Activated T-cell treated with anti-CD3 and anti-CD28 coated beads, Interleukin-2, amount 50 U/mL, for 4 hours (primary cell): ENCODE measurements around the gene KREMEN1. TPM values are rescaled to one million over a fixed set of nuclear protein-coding genes. Genes with fewer than 3 reads are reported as not detected.

ENCODE experiments used
- ATAC-seq, 2 donors: fragments of 200-7000 bp; cut with Tn5 transposase; one replicate each; pipeline ENCODE4 v1.10.0; 2021
- DNase-seq: peaks from one replicate; pipeline ENCODE4 v3.0.0-alpha.2; 2020
- H3K27me3 Mint-ChIP-seq: one replicate; pipeline ENCODE4 v1.8.0; 2021; ENCODE audit warnings: low read depth, mixed read lengths
- H3K36me3 Mint-ChIP-seq: one replicate; pipeline ENCODE4 v1.8.0; 2022; ENCODE audit warnings: mixed read lengths; ENCODE audit not compliant: insufficient read depth
- H3K4me1 Mint-ChIP-seq: one replicate; pipeline ENCODE4 v1.8.0; 2021; ENCODE audit warnings: low read depth, mixed read lengths
- H3K4me3 Mint-ChIP-seq: one replicate; pipeline ENCODE4 v1.8.0; 2021; ENCODE audit warnings: mild to moderate bottlenecking, moderate library complexity, mixed read lengths
- H3K9me3 Mint-ChIP-seq: one replicate; pipeline ENCODE4 v1.8.0; 2021; ENCODE audit warnings: mixed read lengths
- total RNA-seq, 3 donors: library from RNA; stranded (reverse); gene quantifications; one replicate each; pipeline ENCODE4 v1.2.1, GENCODE V29; 2021

The KREMEN1 gene
- total RNA-seq, 3 donors from 2014 or later: 0.03 to 0.33 (median 0.03) TPM

DNA sequence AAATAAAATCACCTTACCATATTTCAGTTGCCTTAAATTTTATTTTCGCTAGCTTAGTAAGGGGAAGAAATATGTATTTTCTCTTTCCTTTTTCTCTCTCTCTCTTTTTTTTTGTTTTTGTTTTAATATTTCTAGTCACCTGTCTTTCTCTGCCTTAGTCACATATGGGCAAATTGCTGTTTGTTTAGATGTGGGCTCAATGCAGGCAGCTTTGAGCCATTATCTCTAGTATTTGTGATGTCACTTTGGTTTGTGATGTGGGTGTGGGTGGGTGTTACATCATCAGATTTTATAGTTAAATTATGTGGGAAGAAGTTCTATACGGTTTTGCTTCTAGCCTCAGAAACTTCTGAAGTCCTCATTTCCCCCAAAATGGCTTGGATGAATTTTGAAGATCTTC, 11.1 kb upstream of the KREMEN1 start, which contains the start of gene C22orf31:
C22orf31 (minus strand) TSS at position 59 of the 400 bp plus-strand sequence; CDS start at position 20, 39 bp downstream.
- DNase-seq: no peak
- no peak for ATAC-seq
- Mint-ChIP-seq H3K27me3 (peaks cover 24% of the 10 kb centered on the region), H3K4me3 (no peak within 1 kb of the TSS), H3K9me3 (no peaks in the 10 kb centered on the region), H3K4me1 (peaks cover 10% of the 10 kb centered on the region), H3K36me3 (no peaks in the 10 kb centered on the region)

DNA sequence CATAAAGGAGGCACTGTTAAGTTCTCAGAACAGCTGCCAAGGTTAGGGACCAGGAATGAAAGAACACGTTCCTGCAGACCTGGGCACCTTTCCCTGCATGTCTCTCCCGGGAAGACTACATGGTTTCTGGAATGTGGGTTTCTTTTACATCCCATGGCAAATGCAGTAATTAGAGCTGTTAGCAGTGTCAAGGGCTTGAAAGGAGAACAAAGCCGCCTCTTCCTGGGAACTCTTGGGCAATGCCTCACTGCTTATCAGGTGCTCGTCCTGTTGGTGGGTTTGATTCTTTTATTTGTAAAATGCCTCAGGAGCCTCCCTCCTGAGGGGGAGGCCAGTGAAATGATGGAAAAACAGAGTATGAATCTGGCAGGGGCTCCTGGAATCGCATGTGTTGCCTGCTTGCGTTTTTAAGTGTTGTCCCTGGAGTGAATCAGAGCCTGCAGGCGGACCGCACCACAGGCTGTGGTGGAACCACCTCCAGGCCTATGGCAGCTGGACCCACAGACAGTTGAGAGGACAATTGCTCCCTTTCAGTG, 10.5 kb upstream of the KREMEN1 start:
- Mint-ChIP-seq H3K9me3 (no peaks in the 10 kb centered on the region), H3K4me3 (no peak overlapping the region), H3K27me3 (peaks cover 25% of the 10 kb centered on the region), H3K36me3 (no peaks in the 10 kb centered on the region), H3K4me1 (peaks cover 11% of the 10 kb centered on the region)
- ATAC-seq: no peak
- no peak for DNase-seq

DNA sequence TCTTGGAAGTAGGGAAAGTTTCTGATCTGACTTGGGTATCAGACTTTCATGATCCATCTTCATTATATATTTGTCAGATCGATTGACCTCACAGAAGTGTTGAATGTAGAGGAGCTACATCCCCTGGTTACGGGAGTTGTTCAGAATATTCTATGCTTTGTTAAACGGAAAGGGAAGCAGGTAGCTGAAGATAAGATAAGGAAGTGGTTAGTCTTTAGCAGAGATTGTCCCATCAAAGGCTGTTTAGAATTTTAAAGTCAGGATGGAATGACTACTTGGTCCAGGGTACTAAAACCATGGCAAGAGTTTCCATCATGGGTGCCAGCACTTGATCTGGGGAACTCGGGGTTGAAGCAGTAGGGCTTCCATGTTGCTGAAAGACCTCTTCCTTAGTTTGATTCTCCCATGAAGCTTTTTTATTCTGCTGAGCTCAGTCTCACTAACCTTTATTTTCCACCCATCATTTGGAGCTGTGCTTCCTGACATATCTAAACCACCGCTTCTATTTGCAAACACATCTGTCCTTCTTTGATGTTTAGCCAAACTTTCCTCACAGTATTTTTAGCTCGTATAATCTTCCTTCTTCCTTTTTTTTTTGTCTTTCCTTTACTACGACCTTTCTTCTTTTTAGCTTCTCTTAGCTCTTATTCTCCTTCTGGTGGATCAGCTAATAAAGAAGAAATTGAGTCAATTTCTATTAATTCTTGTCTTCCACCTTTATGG, 7.2 kb upstream of the KREMEN1 start:
- Mint-ChIP-seq H3K9me3 (no peaks in the 10 kb centered on the region), H3K36me3 (no peaks in the 10 kb centered on the region), H3K4me1 (peaks cover 12% of the 10 kb centered on the region), H3K4me3 (no peak overlapping the region), H3K27me3 (peaks cover 33% of the 10 kb centered on the region)
- DNase-seq: no peak
- no peak for ATAC-seq

DNA sequence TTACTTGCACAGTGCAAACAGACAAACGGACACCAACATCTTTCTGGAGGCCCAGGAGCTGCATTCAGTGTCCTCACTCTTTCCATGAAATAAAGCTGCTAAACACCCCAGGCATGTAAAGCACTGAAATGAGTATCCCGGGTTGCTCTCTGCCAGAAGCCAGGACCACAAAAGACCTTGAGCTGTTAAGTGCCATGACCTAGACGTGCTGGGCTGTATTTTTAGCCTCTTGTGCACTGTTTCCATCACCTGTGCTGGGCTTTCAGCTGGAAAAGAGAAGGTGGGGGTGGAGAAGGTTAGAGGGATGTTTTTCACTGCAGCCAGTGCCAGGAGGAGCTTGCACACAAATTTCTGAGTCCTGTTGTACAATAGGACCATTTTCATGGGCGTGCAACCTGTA, 3.4 kb upstream of the KREMEN1 start:
- no peak for ATAC-seq
- Mint-ChIP-seq H3K4me1 (peaks cover 34% of the 10 kb centered on the region), H3K9me3 (no peaks in the 10 kb centered on the region), H3K4me3 (no peak overlapping the region), H3K36me3 (no peaks in the 10 kb centered on the region), H3K27me3 (peaks cover 37% of the 10 kb centered on the region)
- no peak for DNase-seq

DNA sequence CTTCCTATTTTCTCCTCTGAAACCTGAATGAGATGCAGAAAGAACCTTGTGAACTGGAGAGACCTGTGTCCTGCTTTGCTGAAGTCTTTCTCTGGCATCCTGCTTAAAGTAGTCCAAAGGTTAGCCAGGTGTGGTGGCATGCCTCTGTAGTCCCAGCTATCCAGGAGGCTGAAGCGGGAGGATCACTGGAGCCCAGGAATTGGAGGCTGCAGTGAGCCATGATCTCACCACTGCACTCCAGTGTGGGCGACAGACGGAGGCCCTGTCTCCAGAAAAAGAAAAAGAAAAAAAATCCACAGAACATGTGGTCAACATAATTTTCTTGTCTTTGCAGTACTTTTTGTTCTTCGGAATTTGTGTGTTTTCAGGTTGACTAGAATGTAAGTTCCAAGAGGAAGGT, 2.3 kb upstream of the KREMEN1 start:
- Mint-ChIP-seq H3K9me3 (no peaks in the 10 kb centered on the region), H3K27me3 (peaks cover 46% of the 10 kb centered on the region), H3K4me1 (peaks cover 32% of the 10 kb centered on the region), H3K4me3 (peak overlapping the region; percentile 65), H3K36me3 (no peaks in the 10 kb centered on the region)
- no peak for ATAC-seq
- no peak for DNase-seq

DNA sequence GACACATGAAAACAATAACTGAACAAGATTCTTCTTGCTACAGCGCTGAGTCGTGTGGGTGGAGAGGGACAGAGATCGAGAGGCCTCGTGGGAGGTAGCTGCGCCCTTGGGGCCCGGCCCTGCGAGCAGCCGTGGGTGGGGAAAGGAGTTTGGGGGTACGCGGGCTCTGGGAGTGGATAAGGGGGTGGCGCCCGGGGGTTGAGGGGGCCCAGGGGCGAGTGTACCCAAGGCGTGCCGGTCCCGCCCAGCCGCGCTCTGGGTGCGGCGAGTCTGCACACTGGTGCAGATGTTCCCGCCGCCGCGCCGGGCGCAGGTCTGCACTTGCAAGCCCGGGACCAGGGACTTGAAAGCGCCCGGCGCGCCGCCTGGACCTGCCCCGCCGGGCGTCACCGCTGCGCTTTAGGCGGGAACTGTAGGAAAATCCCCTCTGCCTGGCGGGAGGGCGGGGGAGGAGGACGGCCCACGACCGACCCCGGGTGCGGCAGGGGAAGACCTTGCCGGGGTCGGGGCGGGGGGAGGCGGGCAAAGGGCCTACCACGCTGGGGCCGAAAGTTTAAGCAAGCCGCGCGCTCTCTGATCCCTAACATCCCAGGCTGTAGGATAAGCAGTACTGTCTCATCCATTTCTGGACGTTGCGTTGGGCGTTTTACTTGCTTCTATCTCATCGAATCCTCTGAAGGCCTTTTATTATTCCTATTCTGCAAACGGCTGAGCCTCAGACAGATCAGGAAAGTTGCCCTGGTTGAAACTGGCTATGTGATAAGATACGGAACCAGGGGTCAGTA, 1.4 kb upstream of the KREMEN1 start:
- Mint-ChIP-seq H3K27me3 (peaks cover 54% of the 10 kb centered on the region), H3K4me1 (peaks cover 25% of the 10 kb centered on the region), H3K36me3 (peaks cover 2% of the 10 kb centered on the region), H3K9me3 (no peaks in the 10 kb centered on the region), H3K4me3 (peak overlapping the region; percentile 69)
- DNase-seq: no peak
- ATAC-seq: peak; percentile 24 to 49

DNA sequence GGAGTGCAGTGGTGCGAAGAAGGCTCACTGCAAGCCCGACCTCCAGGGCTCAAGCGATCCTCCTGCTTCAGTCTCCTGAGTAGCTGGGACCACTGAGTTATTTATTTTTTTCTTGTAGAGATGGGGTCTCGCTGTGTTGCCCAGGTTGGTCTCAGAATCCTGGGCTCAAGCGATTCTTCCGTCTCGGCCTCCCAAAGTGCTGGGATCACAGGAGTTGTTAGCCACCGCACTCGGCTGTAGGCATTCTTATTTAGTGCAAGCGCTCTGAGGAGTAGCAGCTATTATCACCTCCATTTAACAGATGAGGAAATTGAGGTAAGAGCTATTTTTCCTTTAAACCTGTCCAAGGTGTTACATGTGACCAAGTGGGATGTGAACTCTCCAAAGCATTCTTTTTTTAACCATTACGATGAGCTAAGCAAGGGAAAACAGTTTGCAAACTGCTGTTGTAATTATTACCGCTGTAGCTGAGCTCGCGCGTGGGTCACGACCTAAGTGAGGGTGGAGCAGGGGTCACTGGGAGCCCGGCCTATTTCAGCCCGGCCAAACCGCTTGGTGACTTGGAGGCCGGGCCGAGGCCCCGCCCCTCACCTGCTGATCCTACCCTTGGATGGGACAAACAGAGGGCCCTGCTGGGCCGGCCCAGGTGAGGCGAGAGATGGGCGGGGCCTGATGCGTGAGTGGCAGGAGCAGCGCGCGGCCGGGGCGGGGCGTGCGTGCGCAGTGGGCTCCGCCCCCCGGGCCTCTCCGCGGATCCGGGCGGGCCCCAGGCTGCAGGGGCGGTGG, 449 bp upstream of the KREMEN1 start:
- Mint-ChIP-seq H3K27me3 (peaks cover 55% of the 10 kb centered on the region), H3K4me3 (peak overlapping the region; percentile 69), H3K4me1 (peaks cover 22% of the 10 kb centered on the region), H3K9me3 (no peaks in the 10 kb centered on the region), H3K36me3 (peaks cover 2% of the 10 kb centered on the region)
- ATAC-seq: peak; percentile 95 to 97
- peak; percentile 78 for DNase-seq

DNA sequence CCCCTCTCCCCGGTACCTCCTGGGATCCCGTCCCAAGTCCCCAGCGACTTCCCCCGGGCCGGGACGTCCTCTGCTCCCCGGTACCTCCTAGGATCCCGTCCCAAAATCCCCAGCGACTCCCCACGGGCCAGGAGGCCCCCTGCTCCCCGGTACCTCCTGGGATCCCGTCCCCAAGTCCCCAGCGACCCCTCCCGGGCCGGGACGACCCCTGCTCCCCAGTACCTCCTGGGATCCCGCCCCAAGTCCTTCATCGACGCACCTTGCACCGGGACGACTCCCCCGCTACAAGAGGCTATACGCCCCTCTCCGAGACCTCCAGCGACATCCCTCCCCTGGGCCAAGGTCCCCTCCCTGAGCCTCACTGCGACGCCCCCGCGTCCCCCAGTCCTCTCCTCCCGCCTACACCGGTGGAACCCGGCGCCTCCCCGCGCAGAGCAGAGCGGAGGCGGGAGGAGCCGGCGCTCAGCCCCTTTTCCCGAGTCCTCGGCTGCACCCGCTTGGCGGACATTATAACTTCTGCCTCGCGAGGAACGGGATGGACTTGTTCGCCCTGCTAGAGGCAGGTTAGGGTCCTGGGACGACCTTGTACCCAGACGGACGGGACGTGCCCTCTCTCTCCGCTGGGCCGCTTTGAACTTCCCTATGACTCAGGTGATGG, 912 bp downstream of the KREMEN1 start:
- peaks cover 22% of the 10 kb centered on the region for H3K4me1 Mint-ChIP-seq
- H3K9me3 Mint-ChIP-seq: no peaks in the 10 kb centered on the region
- DNase-seq (peak; percentile 20), ATAC-seq (no peak)
- H3K36me3 Mint-ChIP-seq: peaks cover 2% of the 10 kb centered on the region
- H3K27me3 Mint-ChIP-seq: peaks cover 61% of the 10 kb centered on the region
- peak overlapping the region; percentile 46 for H3K4me3 Mint-ChIP-seq

DNA sequence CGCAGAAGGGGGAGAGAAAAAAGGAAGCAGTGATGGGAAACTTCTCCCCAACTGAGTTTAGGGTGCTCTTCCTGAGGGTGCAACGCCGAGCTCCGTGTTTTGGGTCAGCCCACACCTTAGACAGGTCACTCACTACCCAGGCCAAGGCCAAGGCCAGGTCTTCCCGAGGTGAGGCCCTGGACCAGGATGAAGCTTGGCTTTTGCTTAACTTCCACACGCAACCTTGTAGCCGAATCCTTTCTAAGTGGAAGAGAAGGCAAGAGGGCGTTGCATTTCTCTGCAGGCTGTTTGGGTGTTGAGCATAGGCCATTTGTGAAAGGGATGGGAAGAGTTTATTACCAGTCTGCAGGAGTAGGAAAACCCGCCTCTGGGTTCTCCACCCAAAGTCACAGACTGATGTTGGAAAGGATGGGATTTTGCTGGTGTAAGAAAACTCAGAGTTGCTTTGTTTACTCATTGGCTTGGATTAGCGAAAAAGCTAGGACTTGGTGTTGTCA, 1.5 kb downstream of the KREMEN1 start:
- H3K27me3 Mint-ChIP-seq: peaks cover 60% of the 10 kb centered on the region
- DNase-seq (no peak), ATAC-seq (no peak)
- peaks cover 22% of the 10 kb centered on the region for H3K4me1 Mint-ChIP-seq
- no peaks in the 10 kb centered on the region for H3K9me3 Mint-ChIP-seq
- H3K4me3 Mint-ChIP-seq: peak overlapping the region; percentile 46
- H3K36me3 Mint-ChIP-seq: peaks cover 2% of the 10 kb centered on the region

DNA sequence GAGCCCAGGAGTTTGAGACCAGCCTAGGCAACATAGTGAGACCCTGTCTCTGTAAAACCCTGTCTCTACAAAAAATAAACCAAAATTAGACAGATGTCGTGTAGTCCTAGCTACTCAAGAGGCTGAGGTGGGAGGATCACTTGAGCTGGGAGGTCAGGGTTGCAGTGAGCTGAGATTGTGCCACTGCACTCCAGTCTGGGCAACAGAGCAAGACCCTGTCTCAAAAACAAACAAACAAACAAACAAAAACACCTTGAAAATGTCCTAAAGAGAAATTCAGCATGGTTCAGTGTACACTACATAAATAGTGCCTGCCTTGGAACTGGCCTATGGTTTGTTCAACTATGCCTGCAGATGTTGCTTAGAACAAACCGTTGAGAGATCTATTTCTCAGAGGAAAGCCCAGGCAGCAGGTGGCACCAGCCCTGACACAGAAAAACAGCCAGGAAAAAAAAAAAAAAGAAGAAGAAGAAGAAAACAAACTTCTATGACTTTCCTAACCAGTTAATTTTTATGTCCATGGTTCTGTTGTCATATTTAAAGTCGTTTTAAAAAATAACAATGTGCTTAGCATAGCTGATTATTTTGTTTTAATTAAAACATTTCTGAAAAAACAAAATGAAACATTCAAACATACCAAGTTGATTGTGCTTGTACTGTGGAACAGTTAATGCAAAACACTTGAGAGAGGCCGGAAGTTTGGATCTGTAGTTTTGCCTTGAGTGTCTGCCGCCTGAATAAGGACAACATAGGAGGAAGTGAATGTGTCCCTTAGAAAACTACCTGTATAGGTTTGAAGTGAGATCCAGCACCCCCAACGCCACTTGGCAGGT, 5.4 kb downstream of the KREMEN1 start:
- ATAC-seq (no peak), DNase-seq (no peak)
- no peak overlapping the region for H3K4me3 Mint-ChIP-seq
- H3K27me3 Mint-ChIP-seq: peaks cover 42% of the 10 kb centered on the region
- peaks cover 7% of the 10 kb centered on the region for H3K4me1 Mint-ChIP-seq
- H3K36me3 Mint-ChIP-seq: peaks cover 2% of the 10 kb centered on the region
- H3K9me3 Mint-ChIP-seq: no peaks in the 10 kb centered on the region

DNA sequence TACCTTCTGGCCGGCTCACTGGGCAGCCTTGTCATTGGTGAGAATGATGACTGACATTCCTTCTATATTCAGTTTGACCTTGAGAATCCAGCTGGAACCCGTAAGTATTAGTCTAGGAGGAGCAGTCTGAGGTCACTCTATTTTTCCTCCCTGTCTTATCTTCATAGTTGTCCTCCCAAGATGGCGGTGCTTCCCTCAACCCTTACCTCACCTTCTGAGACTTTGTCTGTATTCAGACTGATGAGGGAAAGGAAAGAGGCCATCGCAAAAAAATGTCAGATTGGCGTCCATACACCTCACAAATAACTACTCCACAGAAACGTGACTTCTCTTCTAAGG, 6.0 kb downstream of the KREMEN1 start:
- ATAC-seq (no peak), DNase-seq (no peak)
- H3K27me3 Mint-ChIP-seq: peaks cover 41% of the 10 kb centered on the region
- peaks cover 6% of the 10 kb centered on the region for H3K4me1 Mint-ChIP-seq
- H3K36me3 Mint-ChIP-seq: peaks cover 2% of the 10 kb centered on the region
- no peak overlapping the region for H3K4me3 Mint-ChIP-seq
- no peaks in the 10 kb centered on the region for H3K9me3 Mint-ChIP-seq

DNA sequence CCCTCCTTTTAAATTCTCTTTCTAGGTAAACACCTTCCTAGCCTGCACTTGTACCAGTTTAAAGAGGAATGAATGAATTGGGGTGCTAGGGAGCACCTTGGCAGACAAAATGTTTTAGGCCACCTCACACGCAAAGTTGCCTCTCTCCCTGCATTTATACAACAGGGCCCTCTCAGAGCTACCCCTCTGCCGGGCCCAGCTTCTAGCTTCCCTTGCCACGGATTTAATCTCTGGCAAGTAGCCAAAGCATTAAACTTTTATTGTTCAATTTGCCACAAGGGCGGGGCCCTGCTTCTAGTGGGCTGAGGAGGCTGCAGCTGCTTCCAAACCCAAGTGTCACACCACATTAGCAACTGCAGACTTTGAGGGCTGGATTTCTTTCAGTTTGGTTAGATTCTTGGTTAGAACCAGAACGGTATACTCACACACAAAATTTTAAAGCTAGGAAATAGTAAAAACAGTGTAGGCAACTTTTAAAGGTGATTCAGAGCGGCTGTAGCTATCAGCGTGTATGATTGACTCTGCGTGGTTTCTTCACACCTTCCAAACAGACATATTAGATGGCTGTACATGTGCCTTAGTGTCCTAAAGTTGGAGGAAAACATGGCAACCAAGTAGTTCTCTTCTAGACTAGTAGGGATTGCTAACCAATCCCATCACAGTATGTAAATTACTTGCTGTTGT, 6.5 kb downstream of the KREMEN1 start:
- H3K4me3 Mint-ChIP-seq: no peak overlapping the region
- ATAC-seq (no peak), DNase-seq (no peak)
- H3K36me3 Mint-ChIP-seq: peaks cover 2% of the 10 kb centered on the region
- peaks cover under 1% of the 10 kb centered on the region for H3K4me1 Mint-ChIP-seq
- no peaks in the 10 kb centered on the region for H3K9me3 Mint-ChIP-seq
- peaks cover 35% of the 10 kb centered on the region for H3K27me3 Mint-ChIP-seq
